Measurements from ENCODE around the gene ZNF831.

The ZNF831 gene

DNA sequence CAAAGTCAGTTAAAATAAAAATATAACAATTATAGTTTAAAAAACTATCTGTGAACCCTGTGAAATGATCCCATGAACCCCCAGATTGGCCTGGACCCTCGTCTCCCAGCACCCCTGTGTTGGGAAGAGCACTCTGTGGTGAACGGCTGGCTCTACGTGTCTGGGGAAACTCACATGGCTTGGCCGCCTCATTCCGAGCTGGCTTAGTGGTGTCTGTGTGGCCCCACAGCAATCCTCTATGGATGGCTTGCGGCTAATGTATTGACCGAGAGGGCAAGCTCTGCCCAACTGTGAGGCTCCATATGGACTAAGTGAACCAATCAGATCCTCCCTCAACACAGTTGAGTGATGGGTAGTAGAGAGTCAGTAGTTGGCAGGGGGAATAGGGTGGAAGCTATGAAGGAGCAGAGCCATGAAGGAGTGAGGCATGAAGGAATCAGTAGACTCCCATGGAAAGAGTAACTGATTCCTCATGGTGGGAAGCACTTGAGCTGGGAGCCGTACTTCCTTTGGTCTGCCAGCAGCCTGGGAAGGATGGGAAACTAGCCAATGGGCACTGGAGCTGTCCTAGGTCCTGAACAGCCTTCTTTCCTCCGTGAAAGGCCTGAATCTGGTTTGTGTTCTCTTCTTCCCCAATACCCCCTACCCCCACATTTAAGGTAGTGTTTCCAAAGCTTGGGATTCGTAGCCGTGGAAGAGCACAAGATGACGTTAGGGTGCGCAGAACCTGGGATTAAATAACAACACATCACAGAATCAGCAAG lies 21.6 kb upstream of the ZNF831 start:
- FAIRE-seq = no peak

DNA sequence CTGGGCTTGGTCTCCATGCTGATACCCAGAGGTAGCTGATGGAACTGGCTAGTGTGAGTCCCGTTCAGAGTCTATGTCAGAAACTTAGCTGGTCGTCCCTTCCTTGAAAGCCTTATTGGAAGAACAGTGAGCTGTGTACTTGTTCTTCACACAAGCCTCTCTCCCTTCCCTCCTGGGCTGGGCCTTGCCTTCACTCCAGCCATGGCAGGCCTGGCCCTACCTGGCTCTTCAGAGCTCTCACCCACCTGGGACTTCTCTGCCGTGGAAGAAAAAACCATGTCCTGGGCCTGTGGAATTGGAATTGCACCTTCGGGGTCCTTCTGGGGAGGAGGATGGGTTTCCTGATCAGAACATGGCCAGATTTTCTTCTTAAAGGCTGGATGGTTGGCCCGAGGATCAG lies 20.3 kb upstream of the ZNF831 start:
- FAIRE-seq = no peak

DNA sequence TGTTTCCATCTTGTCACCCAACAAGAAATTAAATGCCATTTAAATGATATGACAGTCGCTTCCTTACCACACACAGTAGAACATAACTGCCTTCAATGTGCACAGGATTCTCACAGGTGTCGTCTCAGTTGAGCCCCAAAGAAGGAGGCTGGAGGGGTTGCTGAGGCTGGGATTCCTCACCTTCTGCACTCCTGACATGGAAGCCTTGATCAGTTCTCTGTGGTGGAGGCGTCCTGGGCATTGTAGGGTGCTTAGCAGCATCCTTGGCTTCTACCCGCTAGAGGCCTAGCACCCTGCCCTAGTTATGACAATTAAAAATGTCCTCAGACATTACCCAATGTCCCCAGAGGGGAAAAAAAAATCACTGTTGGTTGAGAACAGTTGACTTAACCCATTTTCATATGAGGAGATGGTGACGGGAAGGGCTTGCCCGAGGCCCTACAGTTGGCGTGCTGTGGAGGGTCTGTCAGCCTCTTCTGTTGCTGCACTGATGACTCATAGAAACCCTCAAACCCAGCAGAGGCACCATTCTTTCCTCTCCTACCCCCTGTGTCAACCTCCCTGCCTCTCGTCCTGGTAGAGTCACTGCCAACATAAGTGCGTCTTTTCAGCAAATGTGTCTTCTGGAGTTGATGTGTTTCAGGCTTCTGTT lies 19.3 kb upstream of the ZNF831 start:
- FAIRE-seq = no peak

DNA sequence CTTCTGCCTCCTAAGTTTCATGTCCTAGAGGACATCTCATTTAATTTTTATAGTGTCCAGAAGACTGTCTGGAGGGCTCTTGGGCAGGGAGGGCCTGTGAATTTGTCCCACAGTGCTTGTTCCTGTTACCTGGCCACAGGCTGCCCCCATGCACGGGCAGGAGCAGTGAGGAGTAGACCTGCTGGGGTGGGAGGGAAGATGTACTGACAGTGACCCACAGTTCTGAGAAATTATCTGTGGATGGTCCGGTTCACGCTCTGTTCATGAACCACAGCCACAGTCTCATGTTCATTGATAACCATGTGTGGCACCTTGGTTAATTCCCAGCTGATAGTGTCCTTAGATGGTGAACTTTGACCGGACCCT lies 18.8 kb upstream of the ZNF831 start:
- FAIRE-seq = no peak

DNA sequence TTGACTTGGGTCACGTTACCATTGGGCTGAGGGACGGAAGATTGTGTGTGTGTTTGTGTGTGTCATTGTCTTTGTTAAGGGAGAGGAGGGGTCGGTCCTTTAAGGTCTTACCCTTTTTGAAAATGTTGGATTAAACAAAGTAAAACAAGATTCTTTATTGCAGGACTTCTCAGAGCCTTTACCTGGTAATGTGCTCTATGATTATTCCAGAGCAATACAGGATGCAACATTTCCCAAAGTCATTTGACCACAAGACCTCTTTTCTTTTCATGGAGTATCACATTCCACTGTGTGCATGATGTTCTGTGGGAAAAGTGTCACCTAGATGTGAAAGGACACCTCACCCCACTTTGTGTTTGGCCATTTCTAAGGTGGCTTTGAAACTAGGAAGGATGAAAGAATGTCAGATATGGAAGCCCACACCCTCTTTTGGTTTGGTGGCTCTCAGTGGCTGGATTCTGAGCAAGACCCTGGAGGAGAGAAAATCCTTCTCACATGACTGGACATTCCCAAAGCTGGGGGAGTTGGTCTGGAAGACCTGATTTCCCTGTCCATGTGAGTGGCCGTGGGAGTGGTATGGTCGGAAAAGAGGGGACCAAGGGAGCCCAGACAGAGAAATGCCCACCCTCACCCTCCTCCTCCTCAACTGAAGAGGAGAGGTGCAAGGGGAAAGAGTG lies 18.2 kb upstream of the ZNF831 start:
- no peak for FAIRE-seq

DNA sequence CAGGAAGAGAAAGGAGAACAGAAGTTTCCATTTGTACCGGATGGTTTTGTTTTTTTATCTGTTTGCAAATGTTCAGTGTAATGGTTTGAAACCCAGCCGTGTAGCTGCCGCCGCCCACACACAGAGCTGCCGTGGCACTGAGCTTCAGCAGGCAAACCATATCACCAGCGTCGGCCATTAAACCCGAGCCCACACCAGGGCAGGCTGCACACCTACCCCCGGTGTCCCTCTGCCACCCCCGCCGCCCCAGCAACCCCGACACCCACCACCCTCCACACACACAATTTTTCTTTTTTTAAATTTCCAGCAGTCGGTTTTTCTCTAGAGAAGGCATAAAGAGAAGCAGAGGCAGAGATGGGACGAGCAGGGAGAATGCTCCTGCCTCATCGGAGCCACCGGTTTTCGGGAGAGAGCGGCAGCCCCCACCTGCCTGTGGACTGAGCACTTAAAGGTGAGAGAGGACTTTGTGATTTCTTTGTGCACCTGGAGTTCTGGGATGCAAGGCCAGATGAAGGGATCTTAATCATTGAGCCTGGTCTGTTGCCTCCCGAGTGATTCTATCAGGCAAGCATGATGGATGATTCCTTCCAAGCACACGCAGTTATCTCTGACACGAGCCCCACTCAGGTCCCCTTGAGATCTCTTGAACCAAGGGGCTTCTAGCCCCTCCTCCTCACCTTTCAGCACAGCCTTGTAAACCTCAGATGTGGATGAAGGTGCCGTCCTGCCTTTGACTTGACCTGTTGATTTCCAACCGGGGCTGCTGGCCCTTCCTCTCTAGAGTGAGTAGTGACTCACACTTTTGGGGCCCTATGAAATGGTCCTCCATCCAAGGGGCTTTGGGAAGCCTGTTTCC lies 17.5 kb upstream of the ZNF831 start:
- FAIRE-seq = no peak

DNA sequence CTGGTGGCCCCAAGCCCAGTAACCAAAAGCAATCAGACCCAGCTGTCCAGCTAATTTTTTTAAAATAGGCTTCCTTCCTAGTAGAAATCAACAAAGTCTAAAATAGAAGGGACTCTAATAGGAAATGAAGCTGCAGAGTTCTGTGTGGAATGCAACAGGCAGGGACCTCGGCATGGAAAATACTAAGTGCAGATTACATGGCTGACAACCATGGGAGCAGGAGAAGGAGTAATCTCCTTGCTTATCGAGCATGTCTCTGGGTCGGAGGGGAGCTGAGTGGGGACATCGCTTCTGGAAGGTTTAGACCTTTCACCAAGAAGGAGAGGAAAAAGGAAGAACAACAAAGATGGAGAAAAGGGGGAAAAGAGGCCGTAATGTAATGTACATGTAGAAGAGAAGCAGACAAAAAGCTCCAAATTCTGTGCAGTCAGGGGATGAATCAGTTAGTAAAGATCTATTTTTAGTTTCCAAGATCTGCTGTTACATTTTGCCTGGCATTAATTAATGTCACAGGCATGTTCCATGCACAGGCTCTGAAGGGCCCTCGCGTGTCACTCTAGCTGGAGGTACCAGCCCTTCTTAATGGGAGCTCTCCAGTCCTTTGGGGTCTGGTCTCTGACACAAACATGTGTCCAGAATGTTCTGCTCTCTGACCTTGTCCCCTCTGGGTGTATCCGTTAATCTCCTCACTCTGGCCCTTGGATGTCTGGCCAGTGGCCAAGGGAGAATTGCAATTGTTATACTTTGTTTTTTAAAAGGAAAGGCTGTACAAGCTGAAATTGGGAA lies 16.6 kb upstream of the ZNF831 start:
- FAIRE-seq = no peak

DNA sequence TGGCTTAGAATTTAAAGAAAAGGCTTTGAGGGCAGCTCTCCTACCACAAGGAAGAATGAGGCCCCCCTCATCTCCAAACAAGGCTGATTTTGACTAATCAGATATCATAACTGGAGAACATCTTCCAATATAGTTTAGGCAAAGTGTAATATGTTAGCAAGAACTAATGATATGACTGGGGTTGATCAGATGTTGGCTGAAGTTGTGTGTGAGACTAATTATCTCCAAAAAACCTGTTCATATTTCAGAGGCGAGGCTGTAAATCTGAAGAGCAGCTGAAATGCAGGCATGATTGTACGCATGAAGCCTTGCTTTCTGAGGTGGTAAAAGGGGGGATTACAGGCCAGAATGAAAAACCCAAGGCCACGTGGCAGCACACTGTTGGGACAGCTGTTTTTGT lies 16.0 kb upstream of the ZNF831 start:
- no peak for FAIRE-seq

DNA sequence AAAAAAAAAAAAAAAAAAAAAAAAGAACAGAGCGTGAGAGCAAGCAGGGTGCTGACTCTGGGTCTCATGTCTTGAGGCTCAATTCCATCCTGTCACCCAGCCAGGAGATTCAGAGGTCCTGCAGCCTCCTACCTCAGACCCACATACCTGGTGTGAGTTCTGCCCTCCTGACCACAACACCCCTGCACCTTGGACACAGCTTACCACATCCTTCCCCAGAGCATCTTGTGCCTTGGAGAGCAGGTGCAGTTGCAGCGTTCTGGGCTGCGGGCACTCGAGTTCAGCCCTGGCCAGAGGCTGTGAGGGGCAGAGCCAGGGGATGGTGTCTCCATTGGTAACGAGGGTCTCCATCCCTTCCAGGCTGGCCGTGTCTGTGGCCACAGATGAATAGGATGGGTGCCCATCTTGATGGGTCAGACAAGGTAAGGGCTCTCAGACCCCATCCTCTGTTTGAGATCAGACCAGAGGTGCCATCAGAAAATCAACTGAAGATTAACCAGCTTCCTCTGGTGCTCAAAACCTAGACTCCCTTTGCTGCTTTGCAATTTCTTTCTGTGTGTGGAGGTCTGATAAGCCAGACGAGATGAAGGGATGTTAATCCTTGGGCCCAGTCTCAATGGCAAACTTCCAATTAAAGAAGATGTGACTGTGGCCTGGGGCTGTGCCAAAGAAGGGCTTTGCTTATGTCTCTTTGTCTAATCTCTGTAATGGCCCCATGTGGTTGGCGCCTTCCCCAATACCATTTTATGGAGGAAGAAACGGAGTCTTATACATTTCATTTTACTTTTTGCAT lies 14.7 kb upstream of the ZNF831 start:
- FAIRE-seq = no peak

DNA sequence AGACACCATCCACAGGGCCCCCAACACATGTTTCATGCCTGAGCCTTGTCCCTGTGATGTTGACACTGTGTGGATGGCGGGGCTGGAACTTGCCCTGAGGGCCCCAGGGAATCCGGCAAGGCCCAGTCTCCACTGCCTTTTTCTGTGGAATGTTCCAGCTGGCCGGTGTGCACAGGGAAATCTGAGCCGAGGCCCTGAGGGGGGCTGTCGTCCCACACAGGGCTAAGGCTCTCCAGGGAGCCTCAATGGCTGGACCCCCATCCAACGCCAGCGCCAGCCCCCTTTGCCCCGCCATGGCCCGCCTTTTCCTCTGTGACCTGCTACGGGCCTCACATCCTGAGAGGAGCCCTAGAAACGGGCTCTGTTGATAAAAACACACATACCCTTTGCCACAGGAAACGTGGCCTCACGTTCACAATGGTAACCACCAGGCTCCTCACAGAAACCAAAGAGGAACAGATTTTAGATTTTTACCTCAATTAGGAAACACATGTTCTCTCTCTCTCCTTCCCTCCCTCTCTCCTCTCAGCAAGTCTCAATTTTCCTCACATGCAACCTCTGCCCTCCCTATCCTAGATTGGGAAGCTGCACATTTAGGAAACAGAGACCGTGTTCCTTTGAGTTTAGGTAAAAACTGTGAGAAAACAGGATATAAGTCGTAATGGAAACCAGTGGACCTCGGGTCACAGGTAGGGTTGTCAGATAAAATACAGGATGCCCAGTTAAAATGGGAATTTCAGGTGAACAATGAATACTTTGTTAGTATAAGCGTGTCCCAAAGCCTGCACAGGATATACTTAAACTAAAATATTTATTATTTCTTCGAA lies 13.7 kb upstream of the ZNF831 start:
- FAIRE-seq = no peak

DNA sequence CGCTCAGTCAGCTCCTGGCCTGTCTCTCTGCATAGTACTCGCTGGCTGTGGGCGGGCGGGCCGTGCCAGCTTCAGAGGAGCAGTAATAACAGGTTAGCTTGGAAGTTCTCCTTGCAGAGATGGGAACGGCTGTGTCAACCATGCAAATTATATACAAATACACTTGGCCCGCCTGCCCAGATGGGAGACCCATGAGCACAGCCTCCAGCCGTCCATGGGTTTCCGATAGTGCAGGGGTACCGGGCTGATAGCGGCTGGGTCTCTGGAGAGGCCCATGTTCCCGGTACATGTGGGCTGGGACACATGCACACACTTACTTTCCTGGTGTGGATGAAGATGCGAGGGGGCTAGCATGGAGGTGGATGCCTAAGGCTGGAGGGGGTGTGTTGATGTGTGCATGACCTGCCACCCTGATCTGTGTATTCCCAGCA lies 12.8 kb upstream of the ZNF831 start:
- FAIRE-seq = no peak

DNA sequence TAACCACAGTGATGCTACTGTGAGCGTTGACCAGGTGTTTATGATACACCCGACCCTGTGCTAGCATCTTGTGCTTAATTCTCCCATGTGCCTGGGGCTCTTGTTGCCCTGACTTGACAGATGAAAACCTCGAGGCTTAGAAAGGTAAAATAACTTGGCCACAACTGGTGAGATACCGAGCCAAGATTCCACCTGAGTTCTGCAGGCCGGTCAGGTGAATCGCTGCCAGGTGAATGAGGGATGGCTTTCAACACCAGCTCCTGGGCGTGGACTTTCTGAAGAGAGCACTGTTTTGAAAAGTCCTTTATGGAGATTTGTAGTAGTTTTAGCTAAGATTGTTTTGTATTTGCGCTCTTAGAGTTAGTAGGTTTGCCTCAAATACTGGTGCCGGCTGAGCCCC lies 12.2 kb upstream of the ZNF831 start:
- FAIRE-seq = no peak

DNA sequence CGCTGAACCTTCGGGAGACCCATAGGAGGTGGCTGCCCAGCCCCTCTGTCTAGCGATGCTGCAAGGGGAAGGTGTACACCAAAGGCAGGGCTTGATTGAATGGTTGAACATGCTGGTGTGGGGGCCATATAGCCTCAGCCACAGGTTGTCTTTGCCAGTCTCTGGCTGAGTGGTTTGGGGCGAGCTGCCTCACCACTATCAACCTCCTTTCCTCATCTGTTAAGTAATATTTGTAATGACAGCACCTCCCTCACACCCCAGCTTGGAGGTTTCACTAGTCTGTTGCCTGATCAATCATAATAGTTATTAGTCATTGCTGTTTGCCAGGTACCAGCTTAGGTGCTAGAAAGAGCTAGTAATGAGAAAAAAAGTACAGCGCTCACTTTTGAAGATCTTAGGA lies 11.8 kb upstream of the ZNF831 start:
- FAIRE-seq = no peak

DNA sequence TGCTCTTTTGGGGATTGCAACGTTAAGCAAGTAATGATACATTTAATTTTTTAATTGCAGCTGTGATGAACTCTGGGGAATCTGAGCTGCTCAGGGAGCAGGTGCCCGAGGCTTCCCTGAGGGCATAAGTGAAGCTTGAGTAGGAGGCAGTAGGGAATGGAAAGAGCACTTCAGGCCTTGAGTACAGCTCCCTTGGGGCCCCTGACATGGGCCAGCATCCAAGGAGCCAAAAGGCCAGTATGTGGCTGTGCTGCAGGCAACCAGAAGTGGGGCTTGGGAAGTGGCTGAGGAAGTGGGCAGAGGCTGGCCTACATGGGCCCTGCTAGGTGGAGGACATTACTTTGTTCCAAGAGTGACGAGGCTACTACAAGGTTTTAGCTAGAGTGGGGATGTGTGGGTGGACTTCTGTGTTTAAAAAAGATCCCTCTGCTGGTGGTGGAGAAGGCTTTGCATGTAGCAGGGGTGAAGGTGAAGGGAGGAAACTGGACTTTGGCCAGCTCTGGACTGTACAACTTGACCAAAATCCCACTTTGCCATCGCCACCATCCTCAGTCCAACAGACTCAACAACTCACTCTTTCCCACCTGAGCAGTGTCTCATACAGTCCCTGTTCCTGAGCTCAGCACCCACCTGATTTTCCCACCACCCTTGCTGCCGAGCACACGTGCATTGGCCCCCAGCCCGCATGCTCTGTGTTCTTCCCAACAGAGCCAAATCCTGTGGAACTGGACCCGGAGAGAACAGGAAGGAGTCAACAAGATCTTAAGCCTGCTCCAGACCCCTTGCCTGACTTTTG lies 10.9 kb upstream of the ZNF831 start:
- no peak for FAIRE-seq

DNA sequence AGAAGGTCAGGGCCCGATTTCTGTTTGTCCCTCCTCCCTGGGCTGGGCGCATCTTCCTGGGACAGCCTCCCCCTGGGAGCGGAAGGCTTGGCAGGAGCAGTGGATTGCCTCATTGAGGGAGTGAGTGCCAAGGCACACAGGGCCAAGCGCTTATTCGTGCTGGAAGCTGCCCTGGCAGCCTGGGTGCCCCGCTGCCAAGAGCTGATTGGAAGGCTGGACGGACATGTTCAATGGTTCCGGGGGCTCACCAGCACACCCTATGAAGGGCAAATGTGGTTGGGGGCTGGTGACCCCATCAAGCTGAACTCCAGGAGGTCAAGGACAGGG lies 10.3 kb upstream of the ZNF831 start:
- FAIRE-seq = no peak

DNA sequence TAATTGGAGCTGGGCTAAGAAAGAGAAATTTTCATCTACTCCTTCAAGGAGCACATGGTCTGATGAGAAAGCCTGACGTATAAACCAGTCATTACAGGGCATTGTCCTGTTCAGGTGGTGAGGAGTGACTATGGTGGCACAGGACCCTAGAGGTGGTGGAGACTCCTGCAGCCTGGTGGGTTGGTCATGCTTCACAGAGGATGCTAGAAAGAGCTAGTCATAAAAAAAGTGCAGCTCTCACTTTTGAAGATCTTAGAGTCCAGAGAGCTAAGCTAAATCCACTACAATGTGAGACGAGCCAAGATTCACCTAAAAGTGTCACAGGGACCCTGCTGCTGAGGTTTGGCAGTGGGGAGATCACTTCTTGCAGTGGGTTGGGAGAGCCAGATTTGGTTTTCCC lies 9.8 kb upstream of the ZNF831 start:
- FAIRE-seq = no peak

DNA sequence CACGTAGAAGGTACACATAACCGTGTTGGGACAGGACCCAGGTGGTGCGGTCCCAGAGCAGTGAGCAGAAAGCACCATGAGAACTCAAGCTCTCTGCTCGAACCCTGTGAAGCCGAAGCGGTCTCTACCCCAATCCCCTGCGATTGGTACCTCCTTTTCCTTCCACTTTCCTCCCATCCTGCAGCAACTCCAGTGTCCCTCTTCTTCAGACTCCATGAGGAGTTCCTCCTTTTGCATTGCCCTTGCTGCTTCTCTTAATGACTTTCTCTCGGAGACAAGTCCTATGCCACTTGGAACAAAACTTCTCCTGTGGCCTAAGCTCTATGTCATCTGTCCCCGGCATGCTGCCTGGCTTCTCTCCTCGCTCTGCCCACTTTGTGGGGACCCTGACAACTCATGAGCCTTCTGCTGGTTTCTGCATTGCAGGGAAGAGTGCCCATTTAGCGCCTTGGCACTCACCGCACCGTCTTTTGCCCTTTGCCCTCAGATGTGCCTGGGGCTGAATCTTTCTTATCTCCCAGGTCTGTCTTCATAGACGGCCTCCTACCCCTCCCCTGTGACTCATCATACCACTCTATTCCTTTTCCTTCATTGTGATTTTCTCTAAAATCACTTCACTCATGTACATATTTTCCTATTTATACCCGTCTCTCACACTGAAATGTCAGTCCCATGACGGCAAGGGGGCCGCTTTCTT lies 9.2 kb upstream of the ZNF831 start:
- no peak for FAIRE-seq

DNA sequence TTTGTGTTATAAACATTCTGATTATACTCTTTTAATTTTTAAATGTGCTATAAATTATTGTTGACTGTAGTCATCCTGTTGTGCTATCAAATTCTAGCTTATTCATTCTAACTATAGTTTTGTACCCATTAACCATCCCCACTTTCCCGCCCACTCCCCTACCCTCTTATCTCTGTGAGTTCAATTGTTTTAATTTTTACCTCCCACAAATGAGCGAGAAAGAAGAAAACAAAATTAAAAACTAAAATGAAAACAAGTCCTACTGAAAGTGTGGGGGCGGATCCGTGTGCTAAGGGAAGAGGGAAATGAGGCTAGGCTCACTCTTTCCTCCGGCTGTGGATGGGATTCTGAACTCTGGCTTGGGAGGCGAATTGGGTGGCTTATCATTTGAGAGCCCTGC lies 6.6 kb upstream of the ZNF831 start:
- FAIRE-seq = no peak

DNA sequence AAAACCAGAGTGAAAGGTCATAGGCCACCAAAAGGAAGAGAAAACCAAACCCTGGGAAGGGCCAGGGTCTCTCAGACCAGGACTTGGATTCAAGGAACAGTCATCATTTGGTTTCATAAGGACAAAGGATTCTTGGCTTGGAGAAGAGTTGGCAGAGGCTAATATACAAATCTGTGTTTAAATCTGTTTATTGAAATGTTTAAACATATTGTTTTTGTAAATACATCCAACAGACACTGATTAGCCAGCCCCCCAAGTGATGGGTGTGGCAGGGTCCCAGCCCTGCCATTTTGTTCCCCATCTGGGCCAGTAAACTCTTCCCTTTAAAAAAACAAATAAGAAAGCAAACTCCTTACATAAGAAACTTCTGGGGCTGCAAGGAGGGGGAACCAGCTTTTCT lies 6.1 kb upstream of the ZNF831 start:
- no peak for FAIRE-seq
